Psoas muscle (tissue), 8 donors: ENCODE results near the gene IQSEC1. TPM values are rescaled to one million over a fixed set of nuclear protein-coding genes. Genes with fewer than 3 reads are reported as not detected.

Source experiments
- ATAC-seq, 4 donors: fragments of 200-7000 bp; cut with Tn5 transposase; one replicate each; pipeline ENCODE4 v1.9.1; 2020; ENCODE audit warnings: moderate library complexity in 3 of 4, mild to moderate bottlenecking in 2 of 4
- DNase-seq, 2 donors: peaks; one replicate each; pipeline ENCODE4 v3.0.0-alpha.2; 2020
- H3K27ac ChIP-seq: fragments of 200-600 bp; one replicate; pipeline ENCODE4 v1.8.0; 2022
- H3K27me3 ChIP-seq, 3 donors: fragments of 200-600 bp in 1 of 3; one replicate each; pipeline versions ENCODE4 v1.6.1 to v1.8.0; 2013 to 2022; ENCODE audit warnings: low read length in 2 of 3, mild to moderate bottlenecking in 2 of 3, moderate library complexity in 1 of 3; ENCODE audit not compliant: insufficient read depth in 3 of 3
- H3K36me3 ChIP-seq, 2 donors: fragments of 200-600 bp in 1 of 2; one replicate each; pipeline versions ENCODE4 v1.6.1 to v1.8.0; 2013 to 2022; ENCODE audit warnings: low read depth in 1 of 2, mild to moderate bottlenecking in 1 of 2, moderate library complexity in 1 of 2; ENCODE audit not compliant: insufficient read depth in 1 of 2
- H3K4me1 ChIP-seq: fragments of 200-600 bp; one replicate; pipeline ENCODE4 v1.8.0; 2022
- H3K4me3 ChIP-seq: fragments of 200-600 bp; one replicate; pipeline ENCODE4 v1.8.0; 2022; ENCODE audit warnings: mild to moderate bottlenecking
- H3K9me3 ChIP-seq: fragments of 200-600 bp; one replicate; pipeline ENCODE4 v1.8.0; 2022
- CTCF ChIP-seq: fragments of 200-600 bp; IDR thresholded peaks from one replicate; pipeline ENCODE4 v1.8.0; 2022; ENCODE audit warnings: antibody characterized with exemption
- WGBS, 3 donors: extraction: QIAGEN DNeasy Blood & Tissue Kit; methylation state at CpG; one replicate each; pipeline versions ENCODE4 v1.1.6 to v1.1.7; 2013; 5-methylcytosine and 5-hydroxymethylcytosine counted together
- intact Hi-C, 2 donors: fragments of 100-400 bp; cut with DNase I; formaldehyde crosslinking; loops; one replicate each; pipeline versions ENCODE4 v1.11.0 to v1.14.2; 2022
- polyA plus RNA-seq, 3 donors: library from polyadenylated mRNA; stranded (reverse); fragments of 200-250 nt; gene quantifications; one replicate each; pipeline ENCODE4 v1.2.3, GENCODE V29; 2013
- total RNA-seq, 4 donors: library from RNA; stranded (reverse); fragmentation: NEBNext Ultra II Directional in 2 of 4; extraction: Animal tissue kit (Norgen Biotek cat#: 25700) in 2 of 4; gene quantifications; one replicate each; pipeline versions ENCODE4 v1.2.1 to v1.2.4, GENCODE V29; 2021 to 2023
- donor health status: healthy with polysubstance abuse.
- donor health status: DM: no; HTN: no; CAD: no; lungs with moderate emphysema.
- donor health status: Bipolar disorder and iron deficiency.
- donor health status: healthy.
- donor health status: DM: yes; HTN: yes; CAD: no.
- donor health status: DM: no; HTN: no; CAD: no.
- donor health status: DM: no; HTN: no; CAD: no.
- donor health status: DM: yes; HTN: yes; CAD: no.

IQSEC1 gene
- total and polyA plus RNA-seq, 7 donors, result 8.6 to 45.4 (median 28.0) TPM

GRCh38 chr3:12929801-12930200 lies 143.4 kb downstream of the IQSEC1 start:
- H3K36me3 ChIP-seq, result peaks cover 0 to 6% of the 10 kb centered on the region in 2 donors
- 83 to 90% (median 88%) methylated on average over 6 of the region's 6 CpGs for WGBS, 3 donors
- H3K27ac ChIP-seq, result no peak overlapping the region

GRCh38 chr3:12926660-12927059 lies 146.6 kb downstream of the IQSEC1 start:
- no peak for TF ChIP-seq CTCF
- no peak overlapping the region for H3K4me3 ChIP-seq
- H3K9me3 ChIP-seq, result no peaks in the 10 kb centered on the region
- H3K36me3 ChIP-seq, result peaks cover under 1 to 33% of the 10 kb centered on the region in 2 donors
- no peaks in the 10 kb centered on the region for H3K27me3 ChIP-seq
- no peak for DNase-seq
- H3K27ac ChIP-seq, result peak overlapping the region; percentile 42
- ATAC-seq, result peak; percentile 65 to 76 (median 74)
- H3K4me1 ChIP-seq, result peaks cover 57% of the 10 kb centered on the region
- WGBS, 3 donors, result 33 to 51% (median 38%) methylated on average over 7 of the region's 7 CpGs
- intact Hi-C loops, result no loop called here

More at GRCh38 chr3:12929801-12930200, 143.4 kb downstream of the IQSEC1 start:
- peaks cover 76% of the 10 kb centered on the region for H3K4me1 ChIP-seq
- no peak for ATAC-seq
- no peak for DNase-seq
- H3K27me3 ChIP-seq, result no peaks in the 10 kb centered on the region
- no peaks in the 10 kb centered on the region for H3K9me3 ChIP-seq
- intact Hi-C loops, result loop anchor here (5.0 kb wide), 2 partner anchors 38 to 52 kb away; no protein-coding TSS in a partner anchor
- no peak for TF ChIP-seq CTCF
- H3K4me3 ChIP-seq, result no peak overlapping the region

DNA sequence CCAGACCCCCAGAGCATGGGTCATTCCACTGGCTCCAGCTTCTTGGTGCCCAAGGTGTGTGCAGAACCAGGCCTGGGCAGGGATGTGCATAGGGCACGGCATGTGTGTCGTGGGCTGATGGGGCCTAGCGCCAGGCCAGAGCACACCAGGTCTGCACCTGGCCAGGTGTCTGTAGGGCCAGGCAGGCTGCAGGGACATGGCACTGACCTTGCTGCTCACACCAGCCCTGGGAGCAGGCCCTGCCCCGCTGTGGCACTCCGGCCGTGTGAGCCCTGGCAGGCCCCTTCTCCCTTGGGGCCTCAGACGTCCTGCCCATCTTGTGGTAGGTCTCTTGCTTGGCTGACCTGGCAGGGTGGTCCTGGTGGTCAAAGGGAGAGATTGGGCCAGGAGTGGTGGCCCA lies 147.6 kb downstream of the IQSEC1 start:
- 82 to 90% (median 85%) methylated on average over 5 to 7 of the region's 7 CpGs for WGBS, 3 donors
- DNase-seq (no peak), ATAC-seq (no peak)
- H3K27ac ChIP-seq, result no peak overlapping the region
- H3K4me1 ChIP-seq, result peaks cover 47% of the 10 kb centered on the region
- H3K9me3 ChIP-seq, result no peaks in the 10 kb centered on the region
- TF ChIP-seq CTCF, result no peak
- intact Hi-C loops, result no loop called here
- H3K36me3 ChIP-seq, result peaks cover 3 to 43% of the 10 kb centered on the region in 2 donors
- no peaks in the 10 kb centered on the region for H3K27me3 ChIP-seq
- no peak overlapping the region for H3K4me3 ChIP-seq

DNA sequence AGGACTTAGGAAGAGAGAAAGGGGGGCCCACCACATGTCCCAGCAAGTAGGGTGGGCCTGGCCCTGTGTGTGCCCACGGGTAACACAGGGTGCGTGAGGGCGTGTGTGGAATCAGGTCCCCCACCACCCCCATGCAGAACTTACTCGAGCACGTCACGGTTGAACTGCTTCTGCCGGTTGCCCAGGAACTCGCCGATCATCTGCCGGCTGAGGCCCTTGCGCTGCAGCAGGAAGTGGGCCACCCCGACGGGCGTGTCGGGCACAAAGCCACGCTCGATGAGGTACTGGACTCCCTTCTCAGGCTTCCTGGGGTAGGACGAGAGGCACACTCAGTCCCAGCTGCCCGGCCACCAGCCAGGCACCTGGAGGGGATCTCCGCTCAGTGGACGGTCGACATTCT lies 148.8 kb downstream of the IQSEC1 start:
- no peak for TF ChIP-seq CTCF
- ATAC-seq (no peak), DNase-seq (no peak)
- Histone ChIP-seq H3K27me3 (no peaks in the 10 kb centered on the region), H3K4me3 (no peak overlapping the region), H3K36me3 (peaks cover 3 to 55% of the 10 kb centered on the region in 2 donors), H3K27ac (no peak overlapping the region), H3K9me3 (no peaks in the 10 kb centered on the region), H3K4me1 (peaks cover 37% of the 10 kb centered on the region)
- intact Hi-C loops, result no loop called here
- 80 to 86% (median 80%) methylated on average over 22 of the region's 22 CpGs for WGBS, 3 donors

- ATAC-seq, result no peak
- intact Hi-C loops, result no loop called here
- whole genome bisulfite sequencing, 3 donors, result 60 to 78% (median 76%) methylated on average over 10 to 11 of the region's 11 CpGs
Measured at GRCh38 chr3:12922881-12923431, 150.3 kb downstream of the IQSEC1 start.

More at GRCh38 chr3:12922881-12923431, 150.3 kb downstream of the IQSEC1 start:
- DNase-seq, result no peak
- TF ChIP-seq CTCF, result no peak
- Histone ChIP-seq H3K4me1 (peaks cover 37% of the 10 kb centered on the region), H3K9me3 (no peaks in the 10 kb centered on the region), H3K4me3 (no peak overlapping the region), H3K36me3 (peaks cover 3 to 70% of the 10 kb centered on the region in 2 donors), H3K27me3 (no peaks in the 10 kb centered on the region), H3K27ac (no peak overlapping the region)
